Progenitor cell of endocrine pancreas (in vitro differentiated cells): ENCODE results near the gene GPR157. TPM values are rescaled to one million over a fixed set of nuclear protein-coding genes. Genes with fewer than 3 reads are reported as not detected.
"Not testable (repeated sequence)": the region's sequence is repeated elsewhere in the genome, so short reads cannot be mapped to it uniquely, and the experiment has no call there.

Experiments used
- DNase-seq: peaks from one replicate; pipeline ENCODE4 v3.0.0; 2021; ENCODE audit warnings: low spot score; ENCODE audit not compliant: unreplicated experiment
- H3K27ac Mint-ChIP-seq: 2 replicates; pipeline ENCODE4 v1.8.0; 2021; ENCODE audit warnings: mild to moderate bottlenecking, moderate library complexity, mixed read lengths
- H3K27me3 Mint-ChIP-seq: 2 replicates; pipeline ENCODE4 v1.8.0; 2021; ENCODE audit warnings: mixed read lengths
- H3K36me3 Mint-ChIP-seq: 2 replicates; pipeline ENCODE4 v1.8.0; 2022; ENCODE audit warnings: mixed read lengths; ENCODE audit not compliant: insufficient read depth
- H3K4me1 Mint-ChIP-seq: 2 replicates; pipeline ENCODE4 v1.8.0; 2021; ENCODE audit warnings: low read depth, mixed read lengths
- H3K4me3 Mint-ChIP-seq: 2 replicates; pipeline ENCODE4 v1.8.0; 2021; ENCODE audit warnings: low read depth, mild to moderate bottlenecking, moderate library complexity, mixed read lengths
- H3K9me3 Mint-ChIP-seq: 2 replicates; pipeline ENCODE4 v1.8.0; 2021; ENCODE audit warnings: low read depth, mixed read lengths
- CTCF ChIP-seq: fragments of 200-600 bp; sonication (generic); IDR thresholded peaks from one replicate; pipeline ENCODE4 v1.5.0; 2021; ENCODE audit warnings: antibody characterized with exemption, mild to moderate bottlenecking; ENCODE audit not compliant: unreplicated experiment
- total RNA-seq: library from RNA; stranded (reverse); gene quantifications from 2 replicates; pipeline ENCODE4 v1.2.1, GENCODE V29; 2021

Gene GPR157
- total RNA-seq, 1 donor from 2014 or later = 1.1 TPM

GRCh38 chr1:9099555-9099954 is 29.3 kb downstream of the GPR157 start:
- no peak for DNase-seq
- H3K9me3 Mint-ChIP-seq = peaks cover 13% of the 10 kb centered on the region
- no peaks in the 10 kb centered on the region for H3K4me1 Mint-ChIP-seq
- no peak overlapping the region for H3K4me3 Mint-ChIP-seq
- no peaks in the 10 kb centered on the region for H3K27me3 Mint-ChIP-seq
- H3K27ac Mint-ChIP-seq = no peak overlapping the region
- H3K36me3 Mint-ChIP-seq = no peaks in the 10 kb centered on the region
- TF ChIP-seq CTCF = peak; percentile 27

GRCh38 chr1:9097947-9098705 is 30.8 kb downstream of the GPR157 start:
- Mint-ChIP-seq H3K27ac (no peak overlapping the region), H3K36me3 (no peaks in the 10 kb centered on the region), H3K4me1 (no peaks in the 10 kb centered on the region), H3K9me3 (peaks cover 13% of the 10 kb centered on the region), H3K4me3 (no peak overlapping the region), H3K27me3 (no peaks in the 10 kb centered on the region)
- no peak for TF ChIP-seq CTCF
- no peak for DNase-seq

- H3K36me3 Mint-ChIP-seq = no peaks in the 10 kb centered on the region
- H3K9me3 Mint-ChIP-seq = peaks cover 13% of the 10 kb centered on the region
- no peak overlapping the region for H3K4me3 Mint-ChIP-seq
- no peak for DNase-seq
- H3K4me1 Mint-ChIP-seq = no peaks in the 10 kb centered on the region
- no peaks in the 10 kb centered on the region for H3K27me3 Mint-ChIP-seq
- H3K27ac Mint-ChIP-seq = no peak overlapping the region
- no peak for TF ChIP-seq CTCF
Measured at GRCh38 chr1:9095818-9096217, 33.1 kb downstream of the GPR157 start.

GRCh38 chr1:9093996-9094595 is 34.8 kb downstream of the GPR157 start:
- peaks cover 13% of the 10 kb centered on the region for H3K9me3 Mint-ChIP-seq
- H3K27ac Mint-ChIP-seq, H3K36me3 Mint-ChIP-seq, H3K4me3 Mint-ChIP-seq, H3K4me1 Mint-ChIP-seq, DNase-seq, H3K27me3 Mint-ChIP-seq: not testable (repeated sequence)

GRCh38 chr1:9093581-9093980 is 35.3 kb downstream of the GPR157 start:
- Mint-ChIP-seq H3K36me3 (no peaks in the 10 kb centered on the region), H3K27ac (no peak overlapping the region), H3K4me1 (no peaks in the 10 kb centered on the region), H3K27me3 (peaks cover 5% of the 10 kb centered on the region), H3K9me3 (peaks cover 13% of the 10 kb centered on the region), H3K4me3 (no peak overlapping the region)
- DNase-seq = no peak
- no peak for TF ChIP-seq CTCF

- DNase-seq = no peak
- Mint-ChIP-seq H3K27ac (no peak overlapping the region), H3K36me3 (no peaks in the 10 kb centered on the region), H3K9me3 (peaks cover 13% of the 10 kb centered on the region), H3K4me3 (no peak overlapping the region), H3K4me1 (no peaks in the 10 kb centered on the region), H3K27me3 (peaks cover 5% of the 10 kb centered on the region)
- no peak for TF ChIP-seq CTCF
Measured at GRCh38 chr1:9093091-9093490, 35.8 kb downstream of the GPR157 start.
